Measurements from ENCODE around the gene DLGAP1.

DNA sequence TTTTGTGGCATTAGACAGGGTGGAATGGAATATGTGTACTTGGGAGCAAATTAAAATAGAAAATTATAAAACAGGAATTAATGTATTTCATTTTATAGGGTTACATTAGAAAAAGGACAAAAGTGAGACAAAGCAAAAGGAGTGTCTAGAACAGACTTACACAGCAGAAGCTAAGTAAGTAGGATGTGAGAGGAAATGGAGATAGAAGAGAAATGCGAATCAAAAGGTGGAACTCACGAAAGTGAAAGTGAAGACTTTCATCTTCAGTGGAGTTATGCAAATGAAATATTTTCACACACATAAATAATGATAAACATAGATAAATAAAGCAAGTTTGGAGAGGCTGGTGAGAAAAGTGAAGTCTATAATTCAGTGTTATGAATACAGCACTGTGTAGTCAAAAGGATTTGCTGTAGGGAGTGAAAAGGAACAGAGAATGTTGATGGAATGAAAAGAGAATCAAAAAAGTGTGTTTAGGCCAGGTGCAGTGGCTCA lies 94.8 kb downstream of the DLGAP1 start:
- no peak for TF ChIP-seq CTCF (IDR thresholded peaks at IDR 0.05)
- TF ChIP-seq GATA2 (CRISPR knock-in tag; IDR thresholded peaks at IDR 0.05): no peak
- TF ChIP-seq RAD21 (IDR thresholded peaks at IDR 0.05; ENCODE audit: low read length): no peak
- TF ChIP-seq POLR2AphosphoS5 (IDR thresholded peaks at IDR 0.05; ENCODE audit: low read depth, low read length): no peak
- no peak for TF ChIP-seq REST (IDR thresholded peaks at IDR 0.05; ENCODE audit: low read depth, low read length)
- TF ChIP-seq EP300 (IDR thresholded peaks at IDR 0.05; ENCODE audit: borderline replicate concordance in 1 of 2, low read depth in 1 of 2, low read length in 1 of 2): no peak
- TF ChIP-seq EZH2phosphoT487 (IDR thresholded peaks at IDR 0.05; ENCODE audit: borderline replicate concordance, low read depth): no peak
- no peak for TF ChIP-seq FOXM1 (IDR thresholded peaks at IDR 0.05; ENCODE audit: low read depth)
- TF ChIP-seq SMC3 (IDR thresholded peaks at IDR 0.05; ENCODE audit: low read depth, low read length): no peak
- no peak for TF ChIP-seq TAF1 (IDR thresholded peaks at IDR 0.05; ENCODE audit: borderline replicate concordance, low read depth, low read length)
- TF ChIP-seq, protein P1, sequence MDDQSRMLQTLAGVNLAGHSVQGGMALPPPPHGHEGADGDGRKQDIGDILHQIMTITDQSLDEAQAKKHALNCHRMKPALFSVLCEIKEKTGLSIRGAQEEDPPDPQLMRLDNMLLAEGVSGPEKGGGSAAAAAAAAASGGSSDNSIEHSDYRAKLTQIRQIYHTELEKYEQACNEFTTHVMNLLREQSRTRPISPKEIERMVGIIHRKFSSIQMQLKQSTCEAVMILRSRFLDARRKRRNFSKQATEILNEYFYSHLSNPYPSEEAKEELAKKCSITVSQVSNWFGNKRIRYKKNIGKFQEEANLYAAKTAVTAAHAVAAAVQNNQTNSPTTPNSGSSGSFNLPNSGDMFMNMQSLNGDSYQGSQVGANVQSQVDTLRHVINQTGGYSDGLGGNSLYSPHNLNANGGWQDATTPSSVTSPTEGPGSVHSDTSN (IDR thresholded peaks at IDR 0.05): no peak
- no peak for TF ChIP-seq SIN3A (IDR thresholded peaks at IDR 0.05; ENCODE audit: borderline replicate concordance, low read depth, low read length)
- no peak for TF ChIP-seq RFX5 (IDR thresholded peaks at IDR 0.05; ENCODE audit: low read length)
- TF ChIP-seq MAX (IDR thresholded peaks at IDR 0.05; ENCODE audit: low read depth): no peak
